ENCODE data around the gene KLK13.

DNA sequence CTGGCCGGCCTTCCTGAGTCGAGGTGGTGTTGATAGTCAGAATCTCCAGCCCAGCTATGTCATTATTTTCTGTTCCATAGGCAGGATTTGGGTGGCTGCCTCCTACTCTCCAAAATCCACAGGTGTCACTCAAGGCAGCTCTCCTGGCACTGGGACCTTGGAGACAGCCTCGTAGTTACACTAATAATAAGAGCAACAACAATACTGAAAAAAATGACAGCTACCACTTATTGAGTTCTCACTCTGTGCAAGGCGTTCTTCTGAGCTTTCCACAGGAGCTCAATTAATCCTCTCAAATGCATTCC is 17.9 kb downstream of the KLK13 start:
- TF ChIP-seq CTCF (IDR thresholded peaks at IDR 0.05) (no peak), POLR2AphosphoS5 (IDR thresholded peaks at IDR 0.05) (no peak)

Measured in suprapubic skin (tissue), 3 donors.